ENCODE results near the gene SFSWAP.

The SFSWAP gene

DNA sequence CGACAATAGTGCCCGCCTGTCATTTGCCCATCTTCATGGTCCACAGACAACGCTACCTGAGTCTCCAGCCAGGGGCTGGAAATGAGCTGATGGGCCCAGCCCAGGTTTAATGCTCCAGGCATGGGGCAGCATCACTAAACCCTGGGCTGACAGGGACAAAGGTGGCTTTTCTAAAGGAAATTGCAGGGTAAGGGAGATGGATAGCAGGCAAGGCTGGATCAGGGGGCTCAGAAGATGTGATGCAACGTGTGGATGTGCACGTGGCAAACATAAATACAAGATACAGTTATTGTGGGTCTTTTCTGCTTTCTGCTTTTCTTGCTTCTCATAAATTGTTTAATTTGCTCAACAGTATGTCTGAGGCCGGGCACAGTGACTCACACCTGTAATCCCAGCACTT, 113.6 kb downstream of the SFSWAP start:
- no peak for DNase-seq

DNA sequence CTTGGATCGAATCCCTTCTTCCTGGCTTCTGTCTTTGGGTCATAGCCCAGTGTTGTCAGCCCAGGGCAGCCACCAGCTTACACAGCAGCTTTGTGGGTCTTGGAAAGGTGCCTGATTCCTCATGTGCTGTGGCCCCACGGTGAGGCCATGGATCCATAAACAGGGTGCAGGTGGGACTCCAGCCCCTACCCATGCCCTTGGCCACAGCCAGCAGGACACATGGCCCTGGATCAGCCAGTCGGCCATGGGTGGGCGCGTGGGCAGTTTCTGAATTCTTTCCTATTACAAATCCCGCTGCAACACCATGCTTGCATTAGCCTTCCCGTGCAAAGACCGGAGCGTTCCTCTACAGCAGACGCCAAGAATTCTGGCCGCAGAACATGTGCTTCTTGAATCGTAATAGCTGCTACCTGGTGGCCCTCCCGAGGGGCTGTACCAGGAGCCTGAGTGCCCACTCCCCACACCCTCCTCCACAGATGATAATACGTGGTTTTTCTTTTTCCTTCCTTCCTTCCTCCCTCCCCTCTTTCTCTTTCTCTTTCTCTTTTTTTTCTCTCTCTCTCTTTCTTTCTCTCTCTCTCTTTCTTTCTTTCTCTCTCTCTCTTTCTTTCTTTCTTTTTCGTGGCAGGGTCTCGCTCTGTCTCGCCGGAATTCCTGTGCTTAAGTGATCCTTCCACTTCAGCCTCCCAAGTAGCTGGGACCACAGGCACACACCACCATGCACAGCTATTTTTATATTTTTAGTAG, 114.4 kb downstream of the SFSWAP start:
- DNase-seq: peak; percentile 14

GRCh38 chr12:131826097-131826928, 115.4 kb downstream of the SFSWAP start:
- no peak for DNase-seq

DNA sequence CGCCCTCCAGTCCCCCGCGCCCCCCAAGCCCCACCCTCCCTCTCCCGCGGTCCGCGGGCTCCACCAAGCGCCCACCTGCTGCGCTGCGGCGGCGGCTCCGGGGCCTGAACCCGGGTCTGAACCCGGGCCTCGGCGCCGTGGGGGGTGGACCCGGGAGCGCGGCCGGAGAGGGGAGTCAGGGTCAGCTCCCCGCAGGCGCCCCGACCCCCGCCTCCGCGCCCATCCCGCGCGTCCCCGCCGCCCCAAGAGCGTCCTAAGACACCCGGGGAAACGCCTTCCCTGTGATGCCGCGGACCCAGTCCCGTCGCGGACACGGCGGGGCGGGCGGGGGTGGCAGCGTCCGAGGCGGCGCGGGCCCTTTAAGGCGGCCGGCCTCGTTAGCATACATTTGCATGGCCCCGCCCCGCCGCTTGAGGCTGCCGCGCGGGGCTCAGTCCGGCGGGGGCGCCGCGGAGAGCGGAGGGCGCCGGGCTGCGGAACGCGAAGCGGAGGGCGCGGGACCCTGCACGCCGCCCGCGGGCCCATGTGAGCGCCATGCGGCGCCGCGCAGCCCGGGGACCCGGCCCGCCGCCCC, 117.2 kb downstream of the SFSWAP start, which contains the start of gene MMP17:
Gene MMP17, plus strand, starts transcription at position 433 of the 574 bp plus-strand sequence. Its CDS starts 102 bp downstream, at position 535.
- peak; percentile 35 for DNase-seq

- DNase-seq: no peak
Observed at GRCh38 chr12:131828671-131829355, 117.9 kb downstream of the SFSWAP start.

DNA sequence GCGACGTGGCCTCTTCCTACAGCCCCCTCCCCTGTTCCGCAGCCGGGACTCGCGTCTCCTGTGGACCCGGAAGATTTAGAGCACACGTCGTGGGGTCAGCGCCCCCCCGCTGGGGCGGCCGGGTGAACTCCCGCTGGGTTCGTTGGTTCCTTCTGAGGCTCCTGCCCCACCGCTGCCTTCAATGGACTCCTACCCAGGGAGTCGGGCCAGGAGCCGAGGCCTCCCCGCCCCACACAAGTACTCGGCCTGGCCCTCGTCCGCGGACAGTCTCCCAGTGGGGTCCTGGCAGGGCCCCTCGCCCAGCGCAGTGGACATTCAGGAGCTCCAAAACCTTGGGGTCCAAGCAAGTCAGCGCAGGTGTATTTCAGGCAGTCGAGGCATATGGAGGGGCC, 118.5 kb downstream of the SFSWAP start:
- no peak for DNase-seq

- no peak for DNase-seq
Observed at GRCh38 chr12:131829791-131830334, 119.0 kb downstream of the SFSWAP start.

GRCh38 chr12:131830335-131830913, 119.5 kb downstream of the SFSWAP start:
- DNase-seq: peak; percentile 84

- DNase-seq: peak; percentile 3
Observed at GRCh38 chr12:131830914-131831571, 120.2 kb downstream of the SFSWAP start.

- DNase-seq: peak; percentile 3
Observed at GRCh38 chr12:131831635-131832041, 120.7 kb downstream of the SFSWAP start.

DNA sequence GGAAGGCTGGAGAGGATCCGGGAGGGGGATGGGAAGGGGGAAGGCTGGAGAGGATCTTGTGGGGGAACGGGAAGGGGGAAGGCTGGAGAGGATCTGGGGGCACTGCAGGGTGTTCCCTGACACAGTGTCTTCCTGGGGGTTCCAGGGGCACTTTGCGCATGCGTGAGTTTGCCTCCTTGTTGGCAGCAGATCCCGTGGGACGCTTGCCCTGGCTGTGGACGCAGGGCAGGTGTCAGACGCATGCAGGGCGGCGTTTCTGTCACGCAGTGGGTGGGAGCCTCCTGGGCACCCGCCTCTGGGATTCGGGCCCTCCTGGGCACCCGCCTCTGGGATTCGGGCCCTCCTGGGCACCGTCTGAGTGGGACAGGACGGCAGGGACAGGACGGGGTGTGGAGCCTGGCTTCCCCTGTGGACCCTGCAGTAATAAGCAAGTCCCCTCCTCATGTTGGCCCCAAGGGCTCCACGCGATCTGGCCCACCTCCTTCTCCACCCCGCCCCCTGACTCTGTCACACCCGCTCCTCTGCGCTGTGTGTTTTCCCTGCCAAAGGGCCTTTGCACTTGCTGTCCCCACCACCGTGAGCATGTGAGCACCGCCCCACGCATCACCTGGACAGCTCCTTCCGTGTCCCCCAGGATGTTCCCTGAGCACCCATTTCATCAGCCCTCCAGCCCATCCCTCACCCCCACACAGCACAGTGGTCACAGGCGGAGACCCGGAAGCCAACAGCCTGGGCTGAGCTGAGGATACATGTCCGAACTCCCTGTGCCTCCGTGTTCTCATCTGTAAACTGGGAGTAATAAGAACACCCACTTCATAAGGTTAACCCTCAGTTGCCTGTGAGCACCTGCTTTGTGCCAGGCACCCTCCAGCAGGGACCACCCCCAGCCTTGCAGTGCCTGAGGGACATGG, 121.7 kb downstream of the SFSWAP start:
- peak; percentile 13 for DNase-seq

GRCh38 chr12:131833288-131833895, 122.5 kb downstream of the SFSWAP start:
- no peak for DNase-seq

- peak; percentile 10 for DNase-seq
Observed at GRCh38 chr12:131833896-131834641, 123.2 kb downstream of the SFSWAP start.

DNA sequence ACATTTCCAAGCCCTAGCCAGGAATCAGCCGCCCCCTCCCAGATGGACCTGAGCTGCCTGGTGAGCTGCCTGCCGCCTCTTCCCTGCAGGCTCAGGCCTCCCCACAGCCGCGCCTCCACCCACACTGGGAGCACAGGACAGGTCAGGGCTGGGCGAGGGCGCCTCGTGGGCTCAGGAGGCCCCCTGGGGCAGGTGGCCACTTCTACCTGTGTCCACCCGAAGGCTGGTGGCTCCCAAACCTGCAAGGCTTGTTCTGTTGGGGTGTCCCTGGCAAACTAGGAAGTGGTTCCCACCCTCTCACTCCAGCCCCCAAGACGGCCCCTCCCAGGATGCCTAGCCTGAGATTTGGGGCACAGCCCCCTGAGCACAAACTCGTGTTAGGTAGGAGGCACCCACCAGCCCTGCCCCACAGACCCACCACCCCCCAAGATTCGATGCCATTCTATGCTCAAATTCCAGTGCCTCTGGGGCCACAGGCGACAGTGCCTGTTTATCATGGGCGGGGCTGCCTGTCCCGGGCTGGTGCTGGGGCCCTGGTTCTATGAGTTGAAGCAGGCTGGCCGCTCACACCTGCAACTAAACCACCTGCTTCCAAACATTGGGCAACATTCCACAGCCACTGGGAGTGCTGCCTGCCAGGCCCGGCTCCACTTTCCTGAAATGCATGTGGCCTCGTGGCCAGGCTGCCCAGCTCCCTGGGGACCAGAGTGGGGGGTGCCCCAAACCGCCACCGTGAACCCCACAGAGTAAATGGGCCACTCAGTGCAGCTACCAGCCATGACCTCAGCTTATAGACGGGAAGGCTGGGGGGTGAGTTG, 124.1 kb downstream of the SFSWAP start:
- DNase-seq: no peak

GRCh38 chr12:131835616-131836171, 124.8 kb downstream of the SFSWAP start:
- DNase-seq: no peak

GRCh38 chr12:131836193-131836592, 125.3 kb downstream of the SFSWAP start:
- no peak for DNase-seq

- DNase-seq: no peak
Observed at GRCh38 chr12:131836714-131837397, 126.0 kb downstream of the SFSWAP start.
